ENCODE data around the gene SNED1. TPM values are rescaled to one million over a fixed set of nuclear protein-coding genes. Genes with fewer than 3 reads are reported as not detected.

SNED1 gene
- polyA plus RNA-seq, 1 donor from 2014 or later = 0.32 TPM

- no peaks in the 10 kb centered on the region for H3K9me2 ChIP-seq (ENCODE audit: insufficient read depth, low read length)
- H3K9ac ChIP-seq (ENCODE audit: low read length) = no peak overlapping the region
- no peaks in the 10 kb centered on the region for H3K36me3 ChIP-seq (ENCODE audit: insufficient read depth, low read length)
- H3K79me2 ChIP-seq (replicated peaks; ENCODE audit: insufficient read depth, low read length) = no peaks in the 10 kb centered on the region
- H3K4me2 ChIP-seq (ENCODE audit: low read length) = no peak overlapping the region
- no peak overlapping the region for H3K27ac ChIP-seq (ENCODE audit: low read length)
- no peak overlapping the region for H2AFZ ChIP-seq (ENCODE audit: low read depth, low read length)
- peaks cover 20% of the 10 kb centered on the region for H3K27me3 ChIP-seq (ENCODE audit: insufficient read depth, low read depth, low read length)
- no peaks in the 10 kb centered on the region for H3K9me3 ChIP-seq (ENCODE audit: low read length)
- no peaks in the 10 kb centered on the region for H4K20me1 ChIP-seq (ENCODE audit: insufficient read depth)
- no peak overlapping the region for H3K4me3 ChIP-seq (ENCODE audit: low read length)
- H3F3A ChIP-seq (ENCODE audit: insufficient read depth, low read length, poor library complexity, severe bottlenecking) = no peaks in the 10 kb centered on the region
- TF ChIP-seq MXI1 (conservative IDR thresholded peaks at IDR 0.05; ENCODE audit: poor library complexity, severe bottlenecking) (no peak), EP300 (conservative IDR thresholded peaks at IDR 0.05; ENCODE audit: poor library complexity, severe bottlenecking) (no peak), RAD21 (conservative IDR thresholded peaks at IDR 0.05) (no peak), EZH2 (IDR thresholded peaks at IDR 0.05; ENCODE audit: borderline replicate concordance, insufficient read depth, low read length, poor library complexity, severe bottlenecking) (no peak), CTCF (IDR thresholded peaks at IDR 0.05; ENCODE audit: poor library complexity, severe bottlenecking) (no peak), POLR2AphosphoS5 (IDR thresholded peaks at IDR 0.05) (no peak), TAF1 (IDR thresholded peaks at IDR 0.05; ENCODE audit: low read depth) (no peak), REST (IDR thresholded peaks at IDR 0.05; ENCODE audit: borderline replicate concordance) (no peak), SMC3 (conservative IDR thresholded peaks at IDR 0.05; ENCODE audit: poor library complexity) (no peak)
Measured at GRCh38 chr2:241052677-241053360, 54.4 kb downstream of the SNED1 start.

- no peaks in the 10 kb centered on the region for H3K9me3 ChIP-seq (ENCODE audit: low read length)
- peaks cover 20% of the 10 kb centered on the region for H3K27me3 ChIP-seq (ENCODE audit: insufficient read depth, low read depth, low read length)
- no peak overlapping the region for H3K4me3 ChIP-seq (ENCODE audit: low read length)
- no peak overlapping the region for H3K27ac ChIP-seq (ENCODE audit: low read length)
- H2AFZ ChIP-seq (ENCODE audit: low read depth, low read length) = no peak overlapping the region
- H3K79me2 ChIP-seq (replicated peaks; ENCODE audit: insufficient read depth, low read length) = no peaks in the 10 kb centered on the region
- H3K4me2 ChIP-seq (ENCODE audit: low read length) = no peak overlapping the region
- no peaks in the 10 kb centered on the region for H3F3A ChIP-seq (ENCODE audit: insufficient read depth, low read length, poor library complexity, severe bottlenecking)
- no peaks in the 10 kb centered on the region for H3K36me3 ChIP-seq (ENCODE audit: insufficient read depth, low read length)
- H4K20me1 ChIP-seq (ENCODE audit: insufficient read depth) = no peaks in the 10 kb centered on the region
- H3K9me2 ChIP-seq (ENCODE audit: insufficient read depth, low read length) = no peaks in the 10 kb centered on the region
- no peak overlapping the region for H3K9ac ChIP-seq (ENCODE audit: low read length)
- TF ChIP-seq EP300 (conservative IDR thresholded peaks at IDR 0.05; ENCODE audit: poor library complexity, severe bottlenecking) (no peak), CTCF (IDR thresholded peaks at IDR 0.05; ENCODE audit: poor library complexity, severe bottlenecking) (no peak), EZH2 (IDR thresholded peaks at IDR 0.05; ENCODE audit: borderline replicate concordance, insufficient read depth, low read length, poor library complexity, severe bottlenecking) (no peak), RAD21 (conservative IDR thresholded peaks at IDR 0.05) (no peak), REST (IDR thresholded peaks at IDR 0.05; ENCODE audit: borderline replicate concordance) (no peak), POLR2AphosphoS5 (IDR thresholded peaks at IDR 0.05) (no peak), TAF1 (IDR thresholded peaks at IDR 0.05; ENCODE audit: low read depth) (no peak), SMC3 (conservative IDR thresholded peaks at IDR 0.05; ENCODE audit: poor library complexity) (no peak), MXI1 (conservative IDR thresholded peaks at IDR 0.05; ENCODE audit: poor library complexity, severe bottlenecking) (no peak)
Measured at GRCh38 chr2:241053576-241054251, 55.3 kb downstream of the SNED1 start.

All from neural cell (in vitro differentiated cells).